Activated naive CD4-positive, alpha-beta T cell treated with anti-CD3 and anti-CD28 coated beads, Interleukin-2, amount 10 ng/mL, durations not matched to agents 7 days and 5 days (primary cell): ENCODE data around the gene OR6K2.

Experiments used
- CTCF ChIA-PET: fragments of 350-600 bp; sonication (Branson Sonifier 250); formaldehyde crosslinking; loops from one replicate; lab custom pipeline; 2021; ENCODE audit warnings: antibody characterized with exemption; lab: Charles Lee
- DNase-seq: peaks from one replicate; pipeline ENCODE4 v3.0.0-alpha.2; 2020
- H3K27ac Mint-ChIP-seq: one replicate; pipeline ENCODE4 v1.8.0; 2021; ENCODE audit warnings: mild to moderate bottlenecking, moderate library complexity, mixed read lengths
- H3K27me3 Mint-ChIP-seq: one replicate; pipeline ENCODE4 v1.8.0; 2021; ENCODE audit warnings: mild to moderate bottlenecking, mixed read lengths
- H3K36me3 Mint-ChIP-seq: one replicate; pipeline ENCODE4 v1.8.0; 2021; ENCODE audit warnings: mixed read lengths
- H3K4me1 Mint-ChIP-seq: one replicate; pipeline ENCODE4 v1.8.0; 2021; ENCODE audit warnings: mixed read lengths
- H3K4me3 Mint-ChIP-seq: one replicate; pipeline ENCODE4 v1.8.0; 2021; ENCODE audit warnings: mild to moderate bottlenecking, moderate library complexity, mixed read lengths
- H3K9me3 Mint-ChIP-seq: one replicate; pipeline ENCODE4 v1.8.0; 2021; ENCODE audit warnings: mixed read lengths

The OR6K2 gene

DNA sequence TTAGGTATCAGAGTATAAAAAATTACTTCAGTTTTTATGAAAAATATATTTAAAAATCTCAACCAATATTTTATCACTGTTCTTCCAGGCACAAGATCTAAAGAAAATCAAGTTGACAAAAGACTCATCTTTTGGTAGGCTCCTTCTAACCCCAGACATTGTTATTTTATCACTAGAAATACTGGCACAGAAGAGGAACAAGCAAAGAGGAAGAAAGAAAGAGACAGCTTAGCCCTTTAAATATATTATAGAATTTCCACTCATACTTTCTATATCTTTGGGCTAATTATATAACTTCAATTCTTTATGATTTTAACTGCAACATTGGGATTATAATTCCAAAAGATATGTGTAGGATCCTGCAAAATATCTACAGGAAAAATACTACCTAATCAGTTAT is 46.4 kb downstream of the OR6K2 start:
- H3K4me3 Mint-ChIP-seq, result no peak overlapping the region
- peaks cover 4% of the 10 kb centered on the region for H3K27me3 Mint-ChIP-seq
- H3K36me3 Mint-ChIP-seq, result no peaks in the 10 kb centered on the region
- H3K27ac Mint-ChIP-seq, result no peak overlapping the region
- H3K4me1 Mint-ChIP-seq, result peaks cover 19% of the 10 kb centered on the region
- CTCF ChIA-PET, result no interaction called here
- no peak for DNase-seq
- H3K9me3 Mint-ChIP-seq, result no peaks in the 10 kb centered on the region

DNA sequence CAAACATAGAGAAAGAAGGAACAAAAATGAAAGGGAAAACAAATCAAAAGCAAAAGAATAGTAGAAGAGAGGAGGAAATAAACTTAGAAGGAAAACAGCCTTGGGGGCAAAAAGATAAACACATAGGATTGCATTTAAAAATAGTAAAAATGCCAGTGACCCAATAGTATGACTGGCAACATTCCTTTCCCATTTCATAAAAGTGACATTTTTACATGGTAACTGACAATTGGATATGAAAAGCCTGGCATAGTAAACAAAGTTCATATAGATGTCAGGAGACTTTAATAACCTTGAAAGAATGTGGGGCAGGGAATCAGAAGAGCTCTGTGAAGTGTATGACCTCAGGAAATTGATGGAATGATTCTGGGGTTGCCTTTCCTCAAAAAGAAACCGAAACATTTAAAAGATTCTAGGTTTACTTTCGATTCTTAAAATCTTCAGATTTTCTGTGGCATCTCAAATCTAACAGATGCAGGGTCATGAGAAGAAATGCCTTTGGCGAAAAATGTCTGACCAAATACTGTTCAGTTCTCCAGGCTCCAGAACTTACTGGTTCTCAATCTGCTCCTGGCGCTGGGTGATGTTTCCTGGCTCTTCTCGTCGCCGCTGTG is 47.6 kb downstream of the OR6K2 start:
- H3K4me1 Mint-ChIP-seq, result peaks cover 19% of the 10 kb centered on the region
- no peak for DNase-seq
- H3K36me3 Mint-ChIP-seq, result no peaks in the 10 kb centered on the region
- no peaks in the 10 kb centered on the region for H3K9me3 Mint-ChIP-seq
- CTCF ChIA-PET, result no interaction called here
- H3K27ac Mint-ChIP-seq, result no peak overlapping the region
- H3K27me3 Mint-ChIP-seq, result peaks cover 4% of the 10 kb centered on the region
- no peak overlapping the region for H3K4me3 Mint-ChIP-seq
